Liver (tissue), 9 donors: ENCODE measurements around the gene UBE4A. TPM values are rescaled to one million over a fixed set of nuclear protein-coding genes. Genes with fewer than 3 reads are reported as not detected.

Experiments
- DNase-seq: peaks from one replicate; pipeline ENCODE4 v3.0.0-alpha.2; 2017; ENCODE audit warnings: low spot score
- H3K27ac ChIP-seq, 2 donors: one replicate each; pipeline ENCODE4 v1.7.0; 2013; ENCODE audit warnings: inconsistent platforms in 2 of 2, low read length in 2 of 2, control low read depth in 1 of 2, low read depth in 1 of 2, mild to moderate bottlenecking in 1 of 2
- H3K27me3 ChIP-seq, 4 donors: one replicate each; pipeline versions ENCODE4 v1.6.1 to v1.7.0; 2013; ENCODE audit warnings: low read length in 3 of 4, inconsistent platforms in 1 of 4, mild to moderate bottlenecking in 1 of 4, moderate library complexity in 1 of 4; ENCODE audit not compliant: control insufficient read depth in 4 of 4, insufficient read depth in 4 of 4
- H3K36me3 ChIP-seq, 4 donors: one replicate each; pipeline versions ENCODE4 v1.6.1 to v1.7.0; 2013; ENCODE audit warnings: low read length in 3 of 4, mild to moderate bottlenecking in 3 of 4, low read depth in 1 of 4, moderate library complexity in 1 of 4; ENCODE audit not compliant: control insufficient read depth in 4 of 4, insufficient read depth in 3 of 4
- H3K4me1 ChIP-seq, 4 donors: one replicate each; pipeline versions ENCODE4 v1.6.1 to v1.7.0; 2013; ENCODE audit warnings: low read length in 3 of 4, mild to moderate bottlenecking in 3 of 4, moderate library complexity in 1 of 4; ENCODE audit not compliant: control insufficient read depth in 4 of 4, insufficient read depth in 4 of 4
- H3K4me3 ChIP-seq, 3 donors: one replicate each; pipeline versions ENCODE4 v1.6.1 to v1.7.0; 2013; ENCODE audit warnings: low read length in 3 of 3, control low read depth in 1 of 3, low read depth in 1 of 3, mild to moderate bottlenecking in 1 of 3
- H3K9ac ChIP-seq, 2 donors: one replicate each; pipeline ENCODE4 v1.7.0; 2013; ENCODE audit warnings: low read length in 2 of 2, mild to moderate bottlenecking in 2 of 2, moderate library complexity in 2 of 2, control low read depth in 1 of 2, low read depth in 1 of 2
- H3K9me3 ChIP-seq, 4 donors: one replicate each; pipeline versions ENCODE4 v1.6.1 to v1.7.0; 2013; ENCODE audit warnings: low read length in 3 of 4; ENCODE audit not compliant: control insufficient read depth in 4 of 4
- CTCF ChIP-seq: fragments of 150-350 bp; IDR thresholded peaks from 2 replicates; pipeline ENCODE4 v1.5.1; 2017; ENCODE audit warnings: improper control_type of control experiment, low read depth, low read length; ENCODE audit not compliant: missing input control
- EGR1 ChIP-seq, 2 donors: IDR thresholded peaks; 2 replicates each; pipeline ENCODE4 v1.6.1; 2016 to 2018; ENCODE audit warnings: antibody characterized with exemption in 2 of 2, low read depth in 2 of 2
- FOXA1 ChIP-seq: IDR thresholded peaks from 2 replicates; pipeline ENCODE4 v1.6.1; 2016; ENCODE audit warnings: antibody characterized with exemption
- FOXA2 ChIP-seq: IDR thresholded peaks from 2 replicates; pipeline ENCODE4 v1.6.1; 2016; ENCODE audit warnings: antibody characterized with exemption
- GABPA ChIP-seq, 2 donors: IDR thresholded peaks in 1 of 2; conservative IDR thresholded peaks in 1 of 2; 2 replicates each; pipeline ENCODE4 v1.6.1; 2016; ENCODE audit warnings: antibody characterized with exemption in 2 of 2, mild to moderate bottlenecking in 1 of 2, moderate library complexity in 1 of 2
- HNF4A ChIP-seq, 2 donors: conservative IDR thresholded peaks; 2 replicates each; pipeline ENCODE4 v1.6.1; 2016; ENCODE audit warnings: antibody characterized with exemption in 2 of 2, mild to moderate bottlenecking in 2 of 2
- HNF4G ChIP-seq: IDR thresholded peaks from 2 replicates; pipeline ENCODE4 v1.6.1; 2016; ENCODE audit warnings: antibody characterized with exemption
- JUND ChIP-seq, 2 donors: IDR thresholded peaks; 2 replicates each; pipeline ENCODE4 v1.6.1; 2016; ENCODE audit warnings: antibody characterized with exemption in 2 of 2
- MAX ChIP-seq: IDR thresholded peaks from 2 replicates; pipeline ENCODE4 v1.6.1; 2016; ENCODE audit warnings: antibody characterized with exemption
- NR2F2 ChIP-seq: IDR thresholded peaks from 2 replicates; pipeline ENCODE4 v1.6.1; 2016; ENCODE audit warnings: antibody characterized with exemption
- RAD21 ChIP-seq, 2 donors: IDR thresholded peaks; 2 replicates each; pipeline ENCODE4 v1.6.1; 2016; ENCODE audit warnings: antibody characterized with exemption in 2 of 2, mild to moderate bottlenecking in 2 of 2
- RXRA ChIP-seq, 2 donors: IDR thresholded peaks; 2 replicates each; pipeline ENCODE4 v1.6.1; 2017 to 2018; ENCODE audit warnings: antibody characterized with exemption in 2 of 2, mild to moderate bottlenecking in 1 of 2
- SP1 ChIP-seq: IDR thresholded peaks from 2 replicates; pipeline ENCODE4 v1.6.1; 2018; ENCODE audit warnings: antibody characterized with exemption, mild to moderate bottlenecking
- TAF1 ChIP-seq: conservative IDR thresholded peaks from 2 replicates; pipeline ENCODE4 v1.6.1; 2016; ENCODE audit warnings: antibody characterized with exemption, mild to moderate bottlenecking
- YY1 ChIP-seq: IDR thresholded peaks from 2 replicates; pipeline ENCODE4 v1.6.1; 2016; ENCODE audit warnings: antibody characterized with exemption, mild to moderate bottlenecking
- WGBS: extraction: QIAGEN DNeasy Blood & Tissue Kit; methylation state at CpG from one replicate; pipeline ENCODE4 v1.1.7; 2013; 5-methylcytosine and 5-hydroxymethylcytosine counted together
- polyA plus RNA-seq, 2 donors: library from polyadenylated mRNA; stranded (reverse) in 1 of 2; unstranded in 1 of 2; fragments of 200-250 nt in 1 of 2; fragments of >200 nt in 1 of 2; fragmentation: Nextera tagmentation in 1 of 2; extraction: Ambion mirVana in 1 of 2; gene quantifications; one replicate each; pipeline versions ENCODE4 v1.2.1 to v1.2.3, GENCODE V29; 2013 to 2015
- total RNA-seq, 2 donors: library from RNA; depleted of rRNA; stranded (reverse); fragments of >200 nt; gene quantifications; one replicate each; pipeline ENCODE4 v1.2.3, GENCODE V29; 2014
- TF ChIP-seq, protein P1 (sequence below): IDR thresholded peaks from 2 replicates; pipeline ENCODE4 v1.6.1; 2016; ENCODE audit warnings: antibody characterized with exemption
- TF ChIP-seq, protein P2 (sequence below): IDR thresholded peaks from 2 replicates; pipeline ENCODE4 v1.6.1; 2016; ENCODE audit warnings: antibody characterized with exemption, mild to moderate bottlenecking
- TF ChIP-seq, protein P3 (sequence below): IDR thresholded peaks from 2 replicates; pipeline ENCODE4 v1.6.1; 2016; ENCODE audit warnings: antibody characterized with exemption
- donor health status: healthy.
- donor health status: healthy.
- donor health status: healthy.
- donor health status: healthy.
- donor health status: healthy.

The UBE4A gene
- total and polyA plus RNA-seq, 4 donors: 11.7 to 41.3 (median 19.1) TPM

GRCh38 chr11:118370774-118371173 lies 11.4 kb downstream of the UBE4A start:
- Histone ChIP-seq H3K4me3 (no peak overlapping the region), H3K4me1 (peaks cover 0 to 8% (median 6%) of the 10 kb centered on the region in 4 donors), H3K36me3 (peaks cover 22 to 81% (median 70%) of the 10 kb centered on the region in 4 donors), H3K9me3 (no peaks in the 10 kb centered on the region), H3K27me3 (no peaks in the 10 kb centered on the region), H3K27ac (no peak overlapping the region), H3K9ac (no peak overlapping the region)
- WGBS: 96% methylated on average over 4 of the region's 4 CpGs
- TF ChIP-seq, protein P1, sequence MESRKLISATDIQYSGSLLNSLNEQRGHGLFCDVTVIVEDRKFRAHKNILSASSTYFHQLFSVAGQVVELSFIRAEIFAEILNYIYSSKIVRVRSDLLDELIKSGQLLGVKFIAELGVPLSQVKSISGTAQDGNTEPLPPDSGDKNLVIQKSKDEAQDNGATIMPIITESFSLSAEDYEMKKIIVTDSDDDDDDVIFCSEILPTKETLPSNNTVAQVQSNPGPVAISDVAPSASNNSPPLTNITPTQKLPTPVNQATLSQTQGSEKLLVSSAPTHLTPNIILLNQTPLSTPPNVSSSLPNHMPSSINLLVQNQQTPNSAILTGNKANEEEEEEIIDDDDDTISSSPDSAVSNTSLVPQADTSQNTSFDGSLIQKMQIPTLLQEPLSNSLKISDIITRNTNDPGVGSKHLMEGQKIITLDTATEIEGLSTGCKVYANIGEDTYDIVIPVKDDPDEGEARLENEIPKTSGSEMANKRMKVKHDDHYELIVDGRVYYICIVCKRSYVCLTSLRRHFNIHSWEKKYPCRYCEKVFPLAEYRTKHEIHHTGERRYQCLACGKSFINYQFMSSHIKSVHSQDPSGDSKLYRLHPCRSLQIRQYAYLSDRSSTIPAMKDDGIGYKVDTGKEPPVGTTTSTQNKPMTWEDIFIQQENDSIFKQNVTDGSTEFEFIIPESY: no peak
- TF ChIP-seq EGR1 (IDR thresholded peaks at IDR 0.05; ENCODE audit: low read depth in 2 of 2) (no peak), RXRA (IDR thresholded peaks at IDR 0.05) (no peak), GABPA (IDR thresholded peaks at IDR 0.05 in 1 of 2, conservative IDR thresholded peaks at IDR 0.05 in 1 of 2) (no peak), HNF4A (conservative IDR thresholded peaks at IDR 0.05) (no peak), TAF1 (no peak), HNF4G (no peak), RAD21 (IDR thresholded peaks at IDR 0.05) (no peak), SP1 (no peak), JUND (IDR thresholded peaks at IDR 0.05) (no peak), NR2F2 (no peak), MAX (no peak), FOXA1 (no peak)
- TF ChIP-seq, protein P2, sequence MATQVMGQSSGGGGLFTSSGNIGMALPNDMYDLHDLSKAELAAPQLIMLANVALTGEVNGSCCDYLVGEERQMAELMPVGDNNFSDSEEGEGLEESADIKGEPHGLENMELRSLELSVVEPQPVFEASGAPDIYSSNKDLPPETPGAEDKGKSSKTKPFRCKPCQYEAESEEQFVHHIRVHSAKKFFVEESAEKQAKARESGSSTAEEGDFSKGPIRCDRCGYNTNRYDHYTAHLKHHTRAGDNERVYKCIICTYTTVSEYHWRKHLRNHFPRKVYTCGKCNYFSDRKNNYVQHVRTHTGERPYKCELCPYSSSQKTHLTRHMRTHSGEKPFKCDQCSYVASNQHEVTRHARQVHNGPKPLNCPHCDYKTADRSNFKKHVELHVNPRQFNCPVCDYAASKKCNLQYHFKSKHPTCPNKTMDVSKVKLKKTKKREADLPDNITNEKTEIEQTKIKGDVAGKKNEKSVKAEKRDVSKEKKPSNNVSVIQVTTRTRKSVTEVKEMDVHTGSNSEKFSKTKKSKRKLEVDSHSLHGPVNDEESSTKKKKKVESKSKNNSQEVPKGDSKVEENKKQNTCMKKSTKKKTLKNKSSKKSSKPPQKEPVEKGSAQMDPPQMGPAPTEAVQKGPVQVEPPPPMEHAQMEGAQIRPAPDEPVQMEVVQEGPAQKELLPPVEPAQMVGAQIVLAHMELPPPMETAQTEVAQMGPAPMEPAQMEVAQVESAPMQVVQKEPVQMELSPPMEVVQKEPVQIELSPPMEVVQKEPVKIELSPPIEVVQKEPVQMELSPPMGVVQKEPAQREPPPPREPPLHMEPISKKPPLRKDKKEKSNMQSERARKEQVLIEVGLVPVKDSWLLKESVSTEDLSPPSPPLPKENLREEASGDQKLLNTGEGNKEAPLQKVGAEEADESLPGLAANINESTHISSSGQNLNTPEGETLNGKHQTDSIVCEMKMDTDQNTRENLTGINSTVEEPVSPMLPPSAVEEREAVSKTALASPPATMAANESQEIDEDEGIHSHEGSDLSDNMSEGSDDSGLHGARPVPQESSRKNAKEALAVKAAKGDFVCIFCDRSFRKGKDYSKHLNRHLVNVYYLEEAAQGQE: no peak
- no peak for DNase-seq

DNA sequence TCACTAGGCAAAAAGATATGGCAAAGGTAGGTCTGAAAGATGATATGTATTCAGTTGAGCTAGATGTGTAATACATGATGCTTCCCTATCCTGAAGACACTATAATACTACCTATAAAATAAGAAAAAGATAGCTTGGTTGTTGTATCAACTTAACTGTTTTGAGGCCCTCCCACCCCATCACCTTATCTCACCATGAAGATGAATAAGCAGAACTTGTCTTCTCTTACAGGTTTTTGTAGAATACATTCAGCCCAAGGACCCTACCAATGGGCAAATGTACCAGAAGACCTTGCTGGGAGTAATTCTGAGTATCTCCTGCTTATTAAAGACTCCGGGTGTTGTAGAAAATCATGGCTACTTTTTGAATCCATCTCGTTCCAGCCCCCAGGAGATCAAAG lies 13.9 kb downstream of the UBE4A start:
- Histone ChIP-seq H3K4me3 (no peak overlapping the region), H3K36me3 (peaks cover 24 to 87% (median 73%) of the 10 kb centered on the region in 4 donors), H3K27me3 (no peaks in the 10 kb centered on the region), H3K27ac (no peak overlapping the region), H3K4me1 (no peaks in the 10 kb centered on the region), H3K9ac (no peak overlapping the region), H3K9me3 (no peaks in the 10 kb centered on the region)
- WGBS: 95% methylated on average over 2 of the region's 2 CpGs
- no peak for DNase-seq
- no peak for TF ChIP-seq SP1
- no peak for TF ChIP-seq MAX
- TF ChIP-seq HNF4A (conservative IDR thresholded peaks at IDR 0.05): no peak
- no peak for TF ChIP-seq EGR1 (IDR thresholded peaks at IDR 0.05; ENCODE audit: low read depth in 2 of 2)
- no peak for TF ChIP-seq FOXA1
- no peak for TF ChIP-seq NR2F2
- TF ChIP-seq YY1: no peak
- no peak for TF ChIP-seq RAD21 (IDR thresholded peaks at IDR 0.05)
- TF ChIP-seq FOXA2: no peak
- TF ChIP-seq TAF1: no peak
- TF ChIP-seq, protein P3, sequence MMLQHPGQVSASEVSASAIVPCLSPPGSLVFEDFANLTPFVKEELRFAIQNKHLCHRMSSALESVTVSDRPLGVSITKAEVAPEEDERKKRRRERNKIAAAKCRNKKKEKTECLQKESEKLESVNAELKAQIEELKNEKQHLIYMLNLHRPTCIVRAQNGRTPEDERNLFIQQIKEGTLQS: no peak
- no peak for TF ChIP-seq JUND (IDR thresholded peaks at IDR 0.05)
- TF ChIP-seq GABPA (IDR thresholded peaks at IDR 0.05 in 1 of 2, conservative IDR thresholded peaks at IDR 0.05 in 1 of 2): no peak
- no peak for TF ChIP-seq CTCF
- TF ChIP-seq HNF4G: no peak
- TF ChIP-seq, protein P2: no peak
- no peak for TF ChIP-seq RXRA (IDR thresholded peaks at IDR 0.05)
